Activated CD8-positive, alpha-beta T cell treated with anti-CD3 and anti-CD28 coated beads, Interleukin-2, amount 10 ng/mL, durations not matched to agents 7 days and 5 days (primary cell): Measurements from ENCODE around the gene OR51B6. TPM values are rescaled to one million over a fixed set of nuclear protein-coding genes. Genes with fewer than 3 reads are reported as not detected.

Source experiments
- ATAC-seq: fragments of 150-1000 bp; cut with Tn5 transposase; one replicate; pipeline ENCODE4 v1.10.0; 2021; ENCODE audit warnings: moderate library complexity
- CTCF ChIA-PET: fragments of 350-600 bp; sonication (Branson Sonifier 250); formaldehyde crosslinking; loops from one replicate; lab custom pipeline; 2021; ENCODE audit warnings: antibody characterized with exemption; lab: Charles Lee
- POLR2A ChIA-PET: fragments of 350-600 bp; sonication (Branson Sonifier 250); formaldehyde crosslinking; loops from one replicate; lab custom pipeline; 2021; ENCODE audit warnings: antibody characterized with exemption; lab: Charles Lee
- DNase-seq: peaks from one replicate; pipeline ENCODE4 v3.0.0-alpha.2; 2020
- H3K27ac Mint-ChIP-seq: one replicate; pipeline ENCODE4 v1.8.0; 2021; ENCODE audit warnings: mild to moderate bottlenecking, mixed read lengths
- H3K27me3 Mint-ChIP-seq: one replicate; pipeline ENCODE4 v1.8.0; 2021; ENCODE audit warnings: low read depth, mixed read lengths
- H3K36me3 Mint-ChIP-seq: one replicate; pipeline ENCODE4 v1.8.0; 2021; ENCODE audit warnings: low read depth, mixed read lengths
- H3K4me1 Mint-ChIP-seq: one replicate; pipeline ENCODE4 v1.8.0; 2021; ENCODE audit warnings: low read depth, mixed read lengths
- H3K4me3 Mint-ChIP-seq: one replicate; pipeline ENCODE4 v1.8.0; 2021; ENCODE audit warnings: mild to moderate bottlenecking, mixed read lengths
- H3K9me3 Mint-ChIP-seq: one replicate; pipeline ENCODE4 v1.8.0; 2022; ENCODE audit warnings: mixed read lengths; ENCODE audit not compliant: insufficient read depth
- total RNA-seq, 2 experiments: library from RNA; stranded (reverse); gene quantifications; one replicate each; pipeline ENCODE4 v1.2.3, GENCODE V29; 2021

The OR51B6 gene
- total RNA-seq, 2 experiments from 2014 or later, result not detected

- POLR2A ChIA-PET, result no interaction called here
- no peak for ATAC-seq
- Mint-ChIP-seq H3K4me3 (no peak overlapping the region), H3K27ac (no peak overlapping the region), H3K4me1 (no peaks in the 10 kb centered on the region), H3K27me3 (peaks cover 2% of the 10 kb centered on the region), H3K36me3 (no peaks in the 10 kb centered on the region), H3K9me3 (no peaks in the 10 kb centered on the region)
- CTCF ChIA-PET, result no interaction called here
- DNase-seq, result no peak
Measured at GRCh38 chr11:5367448-5368074, 16.3 kb downstream of the OR51B6 start.

GRCh38 chr11:5368502-5369043 lies 17.3 kb downstream of the OR51B6 start:
- no peaks in the 10 kb centered on the region for H3K4me1 Mint-ChIP-seq
- POLR2A ChIA-PET, result no interaction called here
- H3K27ac Mint-ChIP-seq, result no peak overlapping the region
- CTCF ChIA-PET, result no interaction called here
- no peak overlapping the region for H3K4me3 Mint-ChIP-seq
- ATAC-seq (no peak), DNase-seq (no peak)
- no peaks in the 10 kb centered on the region for H3K36me3 Mint-ChIP-seq
- no peaks in the 10 kb centered on the region for H3K9me3 Mint-ChIP-seq
- H3K27me3 Mint-ChIP-seq, result peaks cover 2% of the 10 kb centered on the region

GRCh38 chr11:5369789-5370188 lies 18.5 kb downstream of the OR51B6 start:
- Mint-ChIP-seq H3K4me1 (no peaks in the 10 kb centered on the region), H3K4me3 (no peak overlapping the region), H3K36me3 (no peaks in the 10 kb centered on the region), H3K27me3 (peaks cover 2% of the 10 kb centered on the region), H3K9me3 (no peaks in the 10 kb centered on the region), H3K27ac (no peak overlapping the region)
- DNase-seq, result no peak
- POLR2A ChIA-PET, result no interaction called here
- CTCF ChIA-PET, result no interaction called here
- ATAC-seq, result no peak

- DNase-seq (peak; percentile 40), ATAC-seq (peak; percentile 44)
- H3K27ac Mint-ChIP-seq, result no peak overlapping the region
- no peaks in the 10 kb centered on the region for H3K27me3 Mint-ChIP-seq
- ChIA-PET POLR2A (no interaction called here), CTCF (no interaction called here)
- no peak overlapping the region for H3K4me3 Mint-ChIP-seq
- H3K9me3 Mint-ChIP-seq, result no peaks in the 10 kb centered on the region
- no peaks in the 10 kb centered on the region for H3K36me3 Mint-ChIP-seq
- no peaks in the 10 kb centered on the region for H3K4me1 Mint-ChIP-seq
Measured at GRCh38 chr11:5380740-5381342, 29.5 kb downstream of the OR51B6 start.

- CTCF ChIA-PET, result no interaction called here
- H3K9me3 Mint-ChIP-seq, result no peaks in the 10 kb centered on the region
- no peaks in the 10 kb centered on the region for H3K36me3 Mint-ChIP-seq
- DNase-seq (no peak), ATAC-seq (no peak)
- no peaks in the 10 kb centered on the region for H3K27me3 Mint-ChIP-seq
- POLR2A ChIA-PET, result no interaction called here
- H3K4me3 Mint-ChIP-seq, result no peak within 1 kb of the TSS
- no peak within 1 kb of the TSS for H3K27ac Mint-ChIP-seq
- H3K4me1 Mint-ChIP-seq, result no peaks in the 10 kb centered on the region
Measured at GRCh38 chr11:5383576-5383975, 32.3 kb downstream of the OR51B6 start, which contains the start of gene OR51M1. Gene OR51M1, plus strand, starts transcription at chr11:5383812. Its CDS starts 5,587 bp downstream, at chr11:5389399.

GRCh38 chr11:5384335-5384734 lies 33.0 kb downstream of the OR51B6 start:
- no peak overlapping the region for H3K27ac Mint-ChIP-seq
- ATAC-seq, result no peak
- no peaks in the 10 kb centered on the region for H3K4me1 Mint-ChIP-seq
- no peak overlapping the region for H3K4me3 Mint-ChIP-seq
- no peaks in the 10 kb centered on the region for H3K27me3 Mint-ChIP-seq
- ChIA-PET POLR2A (no interaction called here), CTCF (no interaction called here)
- DNase-seq, result no peak
- H3K36me3 Mint-ChIP-seq, result no peaks in the 10 kb centered on the region
- H3K9me3 Mint-ChIP-seq, result no peaks in the 10 kb centered on the region

GRCh38 chr11:5390210-5390609 lies 38.9 kb downstream of the OR51B6 start:
- Mint-ChIP-seq H3K4me3 (no peak overlapping the region), H3K36me3 (no peaks in the 10 kb centered on the region), H3K4me1 (no peaks in the 10 kb centered on the region), H3K27ac (no peak overlapping the region), H3K9me3 (no peaks in the 10 kb centered on the region), H3K27me3 (peaks cover 3% of the 10 kb centered on the region)
- ATAC-seq (no peak), DNase-seq (no peak)
- ChIA-PET CTCF (no interaction called here), POLR2A (no interaction called here)

GRCh38 chr11:5394091-5394490 lies 42.8 kb downstream of the OR51B6 start:
- ATAC-seq (no peak), DNase-seq (no peak)
- no peaks in the 10 kb centered on the region for H3K36me3 Mint-ChIP-seq
- H3K27me3 Mint-ChIP-seq, result peaks cover 3% of the 10 kb centered on the region
- POLR2A ChIA-PET, result no interaction called here
- H3K27ac Mint-ChIP-seq, result no peak overlapping the region
- H3K4me3 Mint-ChIP-seq, result no peak overlapping the region
- CTCF ChIA-PET, result no interaction called here
- H3K9me3 Mint-ChIP-seq, result no peaks in the 10 kb centered on the region
- no peaks in the 10 kb centered on the region for H3K4me1 Mint-ChIP-seq

GRCh38 chr11:5398936-5399335 lies 47.6 kb downstream of the OR51B6 start:
- no peak for DNase-seq
- ChIA-PET CTCF (no interaction called here), POLR2A (no interaction called here)
- no peaks in the 10 kb centered on the region for H3K36me3 Mint-ChIP-seq
- peaks cover 3% of the 10 kb centered on the region for H3K27me3 Mint-ChIP-seq
- no peak overlapping the region for H3K4me3 Mint-ChIP-seq
- H3K4me1 Mint-ChIP-seq, result no peaks in the 10 kb centered on the region
- peaks cover 4% of the 10 kb centered on the region for H3K9me3 Mint-ChIP-seq
- no peak overlapping the region for H3K27ac Mint-ChIP-seq
- no peak for ATAC-seq

Other genes starting within 250 kb of the OR51B6 start
- not detected for gene OR52A5, start 213.2 kb upstream of the OR51B6 start, total RNA-seq
- not detected for gene OR52A1, start 196.8 kb upstream of the OR51B6 start, total RNA-seq
- gene OR51V1, start 150.8 kb upstream of the OR51B6 start, total RNA-seq, result not detected
- not detected for gene HBB, start 124.4 kb upstream of the OR51B6 start, total RNA-seq
- gene HBD, start 117.0 kb upstream of the OR51B6 start, total RNA-seq, result not detected
- not detected for gene HBG1, start 101.7 kb upstream of the OR51B6 start, total RNA-seq
- gene HBG2, start 96.7 kb upstream of the OR51B6 start, total RNA-seq, result not detected
- not detected for gene HBE1, start 81.6 kb upstream of the OR51B6 start, total RNA-seq
- gene OR51B4, start 49.6 kb upstream of the OR51B6 start, total RNA-seq, result not detected
- gene OR51B2, start 27.2 kb upstream of the OR51B6 start, total RNA-seq, result not detected
- gene OR51B5, start 8.0 kb upstream of the OR51B6 start, total RNA-seq, result not detected
- gene OR51M1, start 32.3 kb downstream of the OR51B6 start, total RNA-seq, result not detected
- gene OR51Q1, start 70.6 kb downstream of the OR51B6 start, total RNA-seq, result not detected
- not detected for gene OR51I1, start 90.0 kb downstream of the OR51B6 start, total RNA-seq
- not detected for gene OR51I2, start 97.8 kb downstream of the OR51B6 start, total RNA-seq
- gene OR52D1, start 137.2 kb downstream of the OR51B6 start, total RNA-seq, result not detected
- gene UBQLN3, start 158.4 kb downstream of the OR51B6 start, total RNA-seq, result not detected
- gene UBQLNL, start 165.2 kb downstream of the OR51B6 start, total RNA-seq, result under 1 TPM in 1 of 2 experiments, not detected in 1; 0.23 TPM
- gene OR52H1, start 197.0 kb downstream of the OR51B6 start, total RNA-seq, result not detected
- gene OR52B6, start 229.4 kb downstream of the OR51B6 start, total RNA-seq, result not detected
- under 1 TPM; 0.47 to 0.58 TPM for gene TRIM6, start 245.1 kb downstream of the OR51B6 start, total RNA-seq